ENCODE results near the gene TUBB2A.
"Not testable (repeated sequence)": the region's sequence is repeated elsewhere in the genome, so short reads cannot be mapped to it uniquely, and the experiment has no call there.

The TUBB2A gene

GRCh38 chr6:3157131-3157933, at the start of gene TUBB2A:
TUBB2A (minus strand) TSS chr6:3157544; CDS start chr6:3157463, 81 bp downstream.
- peak; percentile 74 to 79 for DNase-seq (ENCODE audit: low read depth in 2 of 2)

GRCh38 chr6:3206339-3207015, 49.1 kb upstream of the TUBB2A start:
- DNase-seq (ENCODE audit: low read depth in 2 of 2): no peak

GRCh38 chr6:3205913-3206312, 48.6 kb upstream of the TUBB2A start:
- no peak for DNase-seq (ENCODE audit: low read depth in 2 of 2)

- DNase-seq (ENCODE audit: low read depth in 2 of 2): no peak
These were observed 47.6 kb upstream of the TUBB2A start for GRCh38 chr6:3204921-3205320.

- DNase-seq (ENCODE audit: low read depth in 2 of 2): no peak
These were observed 45.8 kb upstream of the TUBB2A start for GRCh38 chr6:3202999-3203696.

- DNase-seq (ENCODE audit: low read depth in 2 of 2): no peak
These were observed 44.0 kb upstream of the TUBB2A start for GRCh38 chr6:3201388-3201787.

GRCh38 chr6:3200682-3201081, 43.3 kb upstream of the TUBB2A start:
- DNase-seq (ENCODE audit: low read depth in 2 of 2): no peak

GRCh38 chr6:3199382-3199781, 42.0 kb upstream of the TUBB2A start:
- DNase-seq (ENCODE audit: low read depth in 2 of 2): no peak

- DNase-seq (ENCODE audit: low read depth in 2 of 2): not testable (repeated sequence)
These were observed 40.4 kb upstream of the TUBB2A start for GRCh38 chr6:3197734-3198133.

- DNase-seq (ENCODE audit: low read depth in 2 of 2): no peak
These were observed 39.4 kb upstream of the TUBB2A start for GRCh38 chr6:3196770-3197169.

GRCh38 chr6:3195695-3196497, 38.6 kb upstream of the TUBB2A start:
- DNase-seq (ENCODE audit: low read depth in 2 of 2): no peak

- DNase-seq (ENCODE audit: low read depth in 2 of 2): no peak
These were observed 38.0 kb upstream of the TUBB2A start for GRCh38 chr6:3195420-3195694.

GRCh38 chr6:3194535-3195419, 37.4 kb upstream of the TUBB2A start:
- DNase-seq (ENCODE audit: low read depth in 2 of 2): no peak

GRCh38 chr6:3193102-3193849, 35.9 kb upstream of the TUBB2A start:
- DNase-seq (ENCODE audit: low read depth in 2 of 2): no peak

GRCh38 chr6:3190779-3191178, 33.4 kb upstream of the TUBB2A start:
- no peak for DNase-seq (ENCODE audit: low read depth in 2 of 2)

- no peak for DNase-seq (ENCODE audit: low read depth in 2 of 2)
These were observed 32.7 kb upstream of the TUBB2A start for GRCh38 chr6:3190056-3190455.

- not testable (repeated sequence) for DNase-seq (ENCODE audit: low read depth in 2 of 2)
These were observed 31.8 kb upstream of the TUBB2A start for GRCh38 chr6:3189192-3189591.

GRCh38 chr6:3188262-3188661, 30.9 kb upstream of the TUBB2A start:
- DNase-seq (ENCODE audit: low read depth in 2 of 2): no peak

- DNase-seq (ENCODE audit: low read depth in 2 of 2): no peak
These were observed 29.6 kb upstream of the TUBB2A start for GRCh38 chr6:3186974-3187382.

GRCh38 chr6:3183066-3183465, 25.7 kb upstream of the TUBB2A start:
- DNase-seq (ENCODE audit: low read depth in 2 of 2): no peak

Data from stimulated activated CD8-positive, alpha-beta memory T cell treated with anti-CD3 and anti-CD28 coated beads, Interleukin-2, amount 100 ng/mL, for 48 hours (primary cell).